Measurements from ENCODE around the gene ECE1. TPM values are rescaled to one million over a fixed set of nuclear protein-coding genes. Genes with fewer than 3 reads are reported as not detected.

Gene ECE1
- total RNA-seq, 1 donor from 2014 or later, result 15.2 TPM

DNA sequence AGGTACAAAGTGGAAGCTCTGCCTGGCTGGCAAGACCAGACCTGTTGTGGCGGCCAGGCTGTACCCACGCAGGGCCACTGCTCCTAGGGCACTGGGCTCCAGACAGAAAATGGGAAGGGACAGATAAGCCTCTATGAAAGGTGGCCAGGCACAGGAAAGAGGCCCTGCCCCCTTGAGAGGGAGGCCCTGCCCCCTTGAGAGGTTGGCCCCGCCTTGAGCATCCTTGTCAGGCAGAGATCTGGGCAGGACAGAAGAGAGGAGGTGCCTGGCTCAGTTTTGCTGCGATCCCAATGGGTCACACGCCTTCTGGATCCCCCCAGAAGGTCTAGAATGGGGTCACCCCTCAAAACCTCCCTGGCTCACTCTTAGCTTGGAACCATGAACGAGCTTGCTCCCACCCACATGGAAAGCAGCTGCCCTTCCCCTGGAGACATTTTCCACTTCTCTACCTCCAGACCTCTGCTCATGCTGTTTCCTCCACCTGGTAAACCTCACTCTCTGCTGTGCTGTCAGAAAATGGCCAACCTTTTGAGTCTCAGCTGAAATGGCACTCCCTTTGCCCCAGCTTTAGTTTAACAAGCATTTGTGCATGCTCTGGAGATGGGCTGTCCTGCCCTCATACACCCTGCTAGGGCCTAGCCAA, 17.5 kb upstream of the ECE1 start:
- Histone ChIP-seq H3K9me3 (ENCODE audit: low read depth) (no peaks in the 10 kb centered on the region), H3F3A (ENCODE audit: low read depth) (peaks cover 27% of the 10 kb centered on the region), H3K79me2 (ENCODE audit: low read depth) (no peaks in the 10 kb centered on the region), H3K27me3 (no peaks in the 10 kb centered on the region), H3K4me3 (no peak overlapping the region), H3K27ac (no peak overlapping the region), H3K36me3 (no peaks in the 10 kb centered on the region), H3K9ac (no peak overlapping the region), H3K4me2 (no peak overlapping the region), H4K20me1 (ENCODE audit: low read depth) (peaks cover 9% of the 10 kb centered on the region), H2AFZ (replicated peaks) (no peak overlapping the region), H3K4me1 (peaks cover 32% of the 10 kb centered on the region)
- Mint-ChIP-seq H3K4me3 (no peak overlapping the region), H3K27me3 (ENCODE audit: insufficient read depth, low read depth) (peaks cover 2% of the 10 kb centered on the region), H3K27ac (peak overlapping the region; percentile 84), H3K36me3 (no peaks in the 10 kb centered on the region), H3K9me3 (no peaks in the 10 kb centered on the region), H3K4me1 (peaks cover 64% of the 10 kb centered on the region)
- TF ChIP-seq CTCF (IDR thresholded peaks at IDR 0.05), result no peak
- TF ChIP-seq EZH2 (IDR thresholded peaks at IDR 0.05), result no peak
- no peak for TF ChIP-seq EZH2phosphoT487 (IDR thresholded peaks at IDR 0.05)
- DNase-seq (ENCODE audit: low spot score), result peak; percentile 69

GRCh38 chr1:21307210-21307609, 16.9 kb upstream of the ECE1 start:
- H3K36me3 Mint-ChIP-seq, result no peaks in the 10 kb centered on the region
- peaks cover 68% of the 10 kb centered on the region for H3K4me1 Mint-ChIP-seq
- no peaks in the 10 kb centered on the region for H3K9me3 Mint-ChIP-seq
- TF ChIP-seq EZH2phosphoT487 (IDR thresholded peaks at IDR 0.05), result no peak
- TF ChIP-seq EZH2 (IDR thresholded peaks at IDR 0.05), result no peak
- no peak for TF ChIP-seq CTCF (IDR thresholded peaks at IDR 0.05)
- Histone ChIP-seq H3K79me2 (ENCODE audit: low read depth) (no peaks in the 10 kb centered on the region), H3K4me1 (peaks cover 32% of the 10 kb centered on the region), H3K36me3 (no peaks in the 10 kb centered on the region), H3K27ac (no peak overlapping the region), H3K4me3 (no peak overlapping the region), H3K9me3 (ENCODE audit: low read depth) (no peaks in the 10 kb centered on the region), H2AFZ (replicated peaks) (no peak overlapping the region), H3K4me2 (no peak overlapping the region), H4K20me1 (ENCODE audit: low read depth) (peaks cover 14% of the 10 kb centered on the region), H3K9ac (no peak overlapping the region), H3K27me3 (no peaks in the 10 kb centered on the region), H3F3A (ENCODE audit: low read depth) (peaks cover 27% of the 10 kb centered on the region)
- H3K27me3 Mint-ChIP-seq (ENCODE audit: insufficient read depth, low read depth), result peaks cover 2% of the 10 kb centered on the region
- H3K27ac Mint-ChIP-seq, result peak overlapping the region; percentile 69
- no peak for DNase-seq (ENCODE audit: low spot score)
- peak overlapping the region; percentile 63 for H3K4me3 Mint-ChIP-seq

DNA sequence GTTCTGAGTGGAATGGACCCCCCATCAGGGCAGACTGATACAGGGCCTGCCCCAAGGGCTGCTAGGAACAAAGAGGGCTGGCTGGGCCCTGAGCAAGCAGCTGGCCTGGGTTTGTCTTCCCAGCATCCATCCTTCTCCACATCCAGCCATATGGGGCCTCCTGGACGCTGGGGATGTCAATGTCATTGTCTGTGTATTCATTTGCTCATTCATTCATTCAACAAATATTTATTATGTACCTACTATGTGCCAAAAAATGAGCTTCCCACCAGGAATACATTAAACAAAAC, 15.6 kb upstream of the ECE1 start:
- H3K36me3 ChIP-seq, result no peaks in the 10 kb centered on the region
- no peak for DNase-seq (ENCODE audit: low spot score)
- Mint-ChIP-seq H3K9me3 (no peaks in the 10 kb centered on the region), H3K4me1 (peaks cover 67% of the 10 kb centered on the region), H3K4me3 (no peak overlapping the region), H3K27me3 (ENCODE audit: insufficient read depth, low read depth) (peaks cover 2% of the 10 kb centered on the region), H3K36me3 (no peaks in the 10 kb centered on the region), H3K27ac (no peak overlapping the region)
- H4K20me1 ChIP-seq (ENCODE audit: low read depth), result peaks cover 16% of the 10 kb centered on the region
- H3K4me1 ChIP-seq, result peaks cover 28% of the 10 kb centered on the region
- no peak overlapping the region for H2AFZ ChIP-seq (replicated peaks)
- H3K79me2 ChIP-seq (ENCODE audit: low read depth), result no peaks in the 10 kb centered on the region
- no peaks in the 10 kb centered on the region for H3K27me3 ChIP-seq
- no peak for TF ChIP-seq EZH2 (IDR thresholded peaks at IDR 0.05)
- TF ChIP-seq CTCF (IDR thresholded peaks at IDR 0.05), result no peak
- TF ChIP-seq EZH2phosphoT487 (IDR thresholded peaks at IDR 0.05), result no peak
- no peak overlapping the region for H3K4me3 ChIP-seq
- no peak overlapping the region for H3K27ac ChIP-seq
- no peak overlapping the region for H3K9ac ChIP-seq
- no peak overlapping the region for H3K4me2 ChIP-seq
- H3F3A ChIP-seq (ENCODE audit: low read depth), result peaks cover 27% of the 10 kb centered on the region
- H3K9me3 ChIP-seq (ENCODE audit: low read depth), result no peaks in the 10 kb centered on the region
